GM18526 (cell line): ENCODE results near the gene AHNAK.

Experiments
- POLR2A ChIP-seq: IDR thresholded peaks from 3 replicates; pipeline ENCODE4 v1.6.1; 2011; ENCODE audit not compliant: insufficient read length; ENCODE audit errors: extremely low read depth

The AHNAK gene

DNA sequence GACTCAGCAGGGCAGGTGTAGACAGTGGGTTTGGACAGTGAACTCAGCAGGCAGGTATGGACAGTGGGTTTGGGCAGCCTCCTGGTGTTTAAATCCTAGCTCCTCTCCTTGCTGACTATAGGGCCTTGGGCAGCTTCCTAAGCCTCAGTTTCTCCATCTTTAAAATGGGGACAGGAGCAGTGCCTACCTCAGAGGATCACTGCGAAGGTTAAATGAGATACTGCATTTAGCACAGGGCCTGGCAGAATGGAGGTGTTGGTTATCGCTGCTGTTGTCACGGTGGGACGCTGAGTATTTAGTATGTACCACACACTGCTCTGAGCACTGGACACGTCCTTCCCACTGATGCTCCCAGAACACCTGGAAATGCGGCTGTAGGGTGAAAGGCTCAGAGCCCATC is 142.2 kb downstream of the AHNAK start:
- TF ChIP-seq POLR2A: no peak

DNA sequence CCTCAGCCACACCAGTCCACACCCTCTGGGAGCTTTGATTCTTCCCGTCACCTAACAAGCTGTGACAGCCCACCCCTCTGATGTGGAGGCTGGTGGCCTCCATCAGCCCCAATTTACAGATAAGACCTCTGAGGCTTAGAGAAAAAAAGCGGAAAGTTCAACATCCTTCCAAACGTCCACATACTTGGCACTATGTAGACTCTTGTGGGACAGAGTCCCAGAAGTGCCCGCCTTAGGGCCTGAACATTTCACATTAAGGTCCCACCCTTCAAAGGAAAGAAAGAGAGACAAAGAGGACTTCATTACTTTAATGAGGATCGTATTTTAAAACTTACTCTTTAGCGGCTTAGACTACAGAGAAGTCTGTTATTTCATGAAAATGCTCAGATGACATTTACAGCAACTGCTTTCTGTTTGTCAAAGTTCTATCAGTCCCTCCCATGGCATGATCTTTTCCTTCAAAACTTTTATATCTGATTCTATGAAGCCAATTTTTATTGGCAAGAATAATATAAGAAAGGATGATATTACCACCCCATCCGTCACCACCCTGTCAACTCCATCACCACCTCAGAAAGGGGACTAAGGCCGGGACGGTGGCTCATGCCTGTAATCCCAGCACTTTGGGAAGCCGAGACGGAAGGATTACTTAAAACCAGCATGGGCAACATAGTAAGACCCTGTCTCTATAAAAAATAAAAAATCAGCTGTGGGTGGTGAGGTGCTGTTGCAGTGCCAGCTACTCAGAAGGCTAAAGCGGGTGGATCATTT is 143.5 kb downstream of the AHNAK start:
- TF ChIP-seq POLR2A: no peak

DNA sequence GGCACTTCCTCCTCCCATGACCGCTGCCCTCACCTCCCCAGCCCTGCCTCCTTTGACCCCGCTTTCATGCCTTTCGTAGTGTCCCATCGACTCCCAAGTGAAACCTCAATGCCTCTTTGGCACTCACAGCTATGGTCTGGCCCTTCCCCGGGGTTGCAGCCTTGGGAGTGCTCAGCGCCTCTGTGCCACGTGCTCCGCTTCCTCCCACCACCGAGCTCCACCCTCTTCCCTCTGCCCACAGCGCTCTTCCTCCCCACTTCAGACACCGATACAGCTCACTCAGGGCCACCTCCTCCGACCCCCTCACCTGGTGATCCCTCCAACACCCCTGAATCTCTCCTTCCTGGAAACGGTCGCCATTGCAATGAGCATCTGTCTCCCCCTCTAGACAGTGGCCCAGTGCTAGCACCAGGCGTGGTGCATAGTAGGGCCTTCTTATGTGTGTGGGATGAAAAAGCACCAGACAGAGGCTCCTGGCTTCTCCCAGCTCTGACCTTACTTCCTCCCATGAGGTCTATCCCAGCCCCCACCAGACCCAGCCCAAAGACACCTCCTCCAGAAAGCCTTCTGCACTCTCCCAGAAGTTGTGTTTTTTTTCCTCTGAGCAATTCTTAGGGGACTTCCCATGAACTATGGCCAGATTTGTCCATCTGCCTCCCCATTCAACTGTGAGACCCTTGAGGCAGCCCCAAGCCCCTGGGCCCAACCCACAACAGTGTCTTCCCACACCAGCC is 144.2 kb downstream of the AHNAK start:
- TF ChIP-seq POLR2A: no peak

DNA sequence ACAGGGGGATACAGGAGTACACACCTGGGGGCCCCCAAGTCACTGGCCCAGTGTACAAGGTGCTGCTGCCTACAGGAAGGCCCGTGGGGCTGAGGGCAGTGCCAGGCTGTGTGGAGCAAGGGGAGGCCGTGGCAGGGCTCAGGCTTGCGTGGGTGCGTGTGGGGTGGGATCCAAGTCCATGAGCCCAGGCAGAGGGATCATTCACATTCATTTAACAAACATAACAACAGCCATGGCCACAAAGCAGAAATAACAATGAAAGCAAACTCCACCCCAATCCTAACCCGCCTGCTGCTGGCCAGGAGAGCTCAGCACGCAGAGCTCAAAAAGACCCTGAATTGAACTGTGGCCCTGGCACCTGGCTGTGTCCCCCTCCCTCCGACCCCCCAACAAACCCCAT is 144.8 kb downstream of the AHNAK start:
- TF ChIP-seq POLR2A: no peak

DNA sequence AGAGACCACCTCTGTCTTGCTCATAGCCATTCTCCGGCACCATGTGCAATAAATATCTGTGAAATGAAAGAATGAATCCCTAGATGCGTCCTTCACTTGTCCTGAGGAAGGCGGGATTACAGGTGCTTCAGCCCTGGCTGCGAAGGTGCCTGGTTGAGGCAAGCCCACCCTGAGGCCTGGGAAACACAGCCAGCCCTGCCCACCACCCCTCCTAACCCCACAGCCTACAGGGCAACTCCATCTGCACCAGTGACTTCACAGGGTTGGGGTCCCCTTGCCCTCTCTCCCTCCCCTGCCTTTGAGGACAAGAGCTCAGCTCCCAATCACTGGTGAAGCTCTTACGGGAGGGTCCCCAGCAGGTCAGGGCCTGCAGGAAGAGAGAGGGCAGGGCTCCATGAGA is 145.2 kb downstream of the AHNAK start:
- no peak for TF ChIP-seq POLR2A

DNA sequence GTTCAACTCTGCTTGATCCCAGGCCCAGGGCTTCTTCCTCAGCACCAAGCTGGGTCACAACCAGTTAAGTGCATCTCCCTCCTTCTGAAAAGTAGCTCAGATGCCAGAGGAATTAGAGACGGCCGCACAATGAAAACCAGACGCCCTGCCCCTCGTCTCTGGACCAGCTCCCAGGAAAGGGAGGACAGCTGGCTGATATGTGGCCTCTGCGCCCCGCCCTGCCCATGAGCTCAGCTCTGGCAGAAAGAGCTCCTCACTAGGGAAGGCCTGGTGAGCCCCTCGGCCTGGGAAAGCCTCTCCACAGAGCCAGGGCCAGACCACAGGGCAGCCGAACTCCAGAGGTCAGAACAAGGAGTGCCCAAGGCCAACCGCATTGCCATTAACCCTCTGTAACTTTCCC is 145.8 kb downstream of the AHNAK start:
- no peak for TF ChIP-seq POLR2A

DNA sequence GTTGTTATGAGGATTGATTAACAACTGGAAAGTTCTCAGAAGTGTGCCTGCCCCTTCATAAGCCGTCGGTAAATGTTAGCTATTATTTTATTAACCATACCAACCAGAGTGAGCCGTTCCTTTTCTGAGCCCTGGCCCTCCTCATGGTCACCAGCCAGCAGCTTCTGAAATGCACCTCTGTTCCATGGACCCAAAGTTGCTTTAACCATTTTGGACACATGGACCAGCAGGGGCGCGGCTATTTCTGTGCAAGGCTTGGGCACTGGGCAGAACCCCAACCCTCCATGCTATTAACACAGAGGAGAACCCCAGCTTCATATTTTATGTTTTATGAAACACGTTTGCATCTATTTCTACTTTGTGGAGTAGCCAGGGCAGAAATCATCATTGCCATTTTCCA is 146.3 kb downstream of the AHNAK start:
- no peak for TF ChIP-seq POLR2A

DNA sequence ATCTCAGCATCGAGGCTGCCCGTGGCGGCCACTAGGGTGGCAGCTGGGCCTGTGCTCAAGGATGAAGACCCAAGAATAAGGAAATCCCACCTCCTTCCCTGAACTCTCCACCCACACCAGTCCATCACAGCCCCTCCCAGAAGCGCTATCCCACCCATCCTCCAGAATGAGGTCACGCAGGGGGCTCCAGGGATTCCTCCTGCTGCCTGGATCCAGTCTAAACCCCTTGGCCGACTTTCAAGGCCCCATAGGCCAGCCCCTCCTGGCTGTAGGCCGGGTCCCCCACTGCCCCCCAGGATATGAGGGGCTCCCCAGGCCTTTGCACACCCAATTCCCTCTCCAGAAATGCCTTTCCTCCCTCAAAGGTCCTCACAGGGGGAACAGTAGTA is 146.7 kb downstream of the AHNAK start:
- TF ChIP-seq POLR2A: no peak

DNA sequence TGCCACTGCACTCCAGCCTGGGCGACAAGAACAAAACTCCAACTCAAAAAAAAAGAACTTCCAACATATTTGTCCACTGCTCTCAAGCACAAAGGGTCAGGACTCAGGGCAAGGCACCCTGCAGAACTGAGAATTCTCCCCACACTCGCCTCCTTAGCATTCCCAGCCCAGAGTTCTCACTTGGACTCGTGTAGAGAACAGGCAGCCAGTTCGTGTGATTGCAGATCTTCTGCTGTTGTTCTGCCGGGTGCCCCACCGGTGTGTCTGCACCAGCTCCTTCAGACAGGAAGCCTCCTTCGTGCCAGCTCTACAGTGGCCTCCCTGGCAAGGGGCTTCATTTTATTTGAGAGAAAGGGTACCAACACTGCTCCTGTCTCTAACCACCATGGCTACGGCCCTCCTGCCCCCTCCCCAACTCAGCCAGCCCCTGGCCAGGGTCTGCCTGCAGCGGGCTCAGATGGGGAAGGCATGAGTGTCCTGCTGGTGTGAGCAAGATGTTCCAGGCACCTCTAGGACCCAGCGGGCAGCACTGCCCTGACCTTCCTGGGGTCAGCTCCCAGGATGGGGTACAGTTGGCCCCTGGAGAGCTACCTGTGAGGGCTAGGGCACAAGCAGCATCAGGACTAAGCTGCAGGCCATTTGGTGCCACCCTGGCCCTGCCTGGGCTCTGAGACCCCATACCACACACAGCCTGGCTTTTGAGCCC is 147.3 kb downstream of the AHNAK start:
- TF ChIP-seq POLR2A: no peak

DNA sequence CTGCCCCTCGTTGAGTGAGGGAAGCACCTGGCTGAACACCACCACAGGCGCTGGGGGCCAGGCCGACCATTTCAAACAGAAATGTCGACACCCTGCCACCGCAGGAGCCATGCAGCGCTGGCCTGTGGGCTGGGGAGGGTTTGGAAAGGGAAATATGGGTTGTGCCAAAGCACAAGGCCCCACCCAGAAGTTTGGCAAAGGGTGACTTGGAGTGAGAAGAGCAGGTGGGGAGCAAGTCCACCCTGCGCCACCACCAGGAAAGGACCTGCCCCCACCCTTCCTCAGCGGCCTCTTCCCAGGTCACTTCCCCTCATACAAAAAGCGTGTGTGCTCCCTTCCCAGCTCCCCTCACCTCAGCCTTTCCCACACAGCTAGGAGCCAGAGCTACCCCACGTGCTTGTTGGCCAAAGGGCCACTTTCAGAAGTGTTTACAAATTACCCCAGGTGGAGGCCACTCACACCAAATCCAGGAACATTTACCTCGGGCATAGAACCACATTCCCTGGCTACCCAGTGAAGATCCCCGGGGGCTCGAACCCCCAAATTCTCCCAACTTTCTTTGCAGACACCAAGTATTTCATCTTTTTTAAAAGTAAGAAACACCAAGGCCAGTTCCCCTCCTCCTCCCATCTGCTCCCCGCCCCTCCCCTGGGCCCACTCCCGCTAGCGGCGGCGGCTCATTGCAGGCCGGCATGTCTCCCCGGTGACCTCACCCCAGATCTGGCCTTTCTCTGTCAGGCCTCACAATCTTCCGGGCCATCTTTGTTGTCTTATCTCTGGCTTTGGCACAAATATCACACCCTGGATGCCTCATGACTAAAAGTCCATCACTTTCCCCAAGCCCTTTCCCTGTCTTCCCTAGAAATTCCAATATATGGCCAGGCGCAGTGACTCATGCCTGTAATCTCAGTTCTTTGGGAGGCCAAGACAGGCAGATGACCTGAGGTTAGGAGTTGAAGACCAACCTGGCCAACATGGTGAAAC is 148.3 kb downstream of the AHNAK start:
- TF ChIP-seq POLR2A: no peak

DNA sequence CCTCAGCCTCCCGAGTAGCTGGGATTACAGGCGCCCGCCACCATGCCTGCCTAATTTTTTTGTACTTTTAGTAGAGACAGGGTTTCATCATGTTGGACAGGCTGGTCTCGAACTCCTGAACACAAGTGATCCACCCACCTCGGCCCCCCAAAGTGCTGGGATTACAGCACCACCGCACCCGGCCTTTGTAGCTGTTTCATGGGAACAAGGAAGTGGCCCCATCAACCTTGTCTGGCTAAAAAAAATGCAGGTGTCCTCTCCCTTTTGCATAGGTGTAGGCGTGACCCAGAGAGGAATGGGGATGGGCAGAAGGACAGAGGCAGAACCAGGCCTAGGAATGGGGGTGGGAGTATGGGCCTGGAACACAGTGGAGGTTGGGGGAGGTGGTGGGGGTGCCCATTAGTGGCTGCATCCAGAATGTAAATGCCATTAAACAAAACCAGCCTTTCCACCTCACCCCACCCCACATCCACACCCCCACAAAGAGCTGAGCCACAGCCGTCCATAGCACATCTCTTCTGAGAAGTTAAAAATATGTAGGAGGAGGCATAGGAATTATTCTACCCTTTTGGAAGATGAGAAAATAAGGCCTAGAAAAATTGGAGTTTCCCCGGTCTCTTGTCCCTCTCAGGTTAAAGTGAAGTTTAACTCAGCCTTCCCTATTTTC is 150.6 kb downstream of the AHNAK start:
- TF ChIP-seq POLR2A: no peak

DNA sequence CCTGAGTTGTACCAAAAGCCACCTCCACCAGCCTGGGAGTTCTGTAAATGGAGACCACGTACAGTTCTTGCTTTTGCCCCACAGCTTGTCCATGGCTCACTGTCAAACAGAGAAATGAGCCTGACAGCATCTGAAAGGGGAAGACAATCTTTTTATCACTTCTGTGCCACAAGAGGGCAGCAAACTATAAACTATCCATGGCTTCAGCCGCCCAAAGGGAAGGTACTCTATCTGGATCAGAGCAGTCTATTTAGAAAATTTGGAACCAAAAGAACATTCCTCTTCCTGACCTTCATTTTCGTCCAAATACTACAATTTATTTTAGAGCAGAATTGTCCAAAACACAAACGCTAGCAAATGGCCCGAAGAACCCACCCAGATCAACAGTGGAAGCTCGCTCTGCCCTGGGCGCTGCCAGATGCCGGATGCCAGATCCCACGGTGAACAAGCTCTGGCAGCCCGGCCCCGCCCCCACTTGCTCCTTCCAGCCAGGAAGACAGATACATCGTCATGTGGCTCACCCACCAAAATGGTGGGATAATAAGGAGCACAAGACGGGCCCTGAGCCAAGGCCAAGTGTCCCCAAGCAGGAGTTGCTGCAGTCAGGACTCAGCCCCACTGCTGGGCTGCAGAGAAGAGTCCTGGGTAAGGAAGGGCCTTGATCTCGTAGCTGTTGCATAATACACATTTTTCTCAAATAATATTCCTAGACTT is 151.6 kb downstream of the AHNAK start:
- no peak for TF ChIP-seq POLR2A

DNA sequence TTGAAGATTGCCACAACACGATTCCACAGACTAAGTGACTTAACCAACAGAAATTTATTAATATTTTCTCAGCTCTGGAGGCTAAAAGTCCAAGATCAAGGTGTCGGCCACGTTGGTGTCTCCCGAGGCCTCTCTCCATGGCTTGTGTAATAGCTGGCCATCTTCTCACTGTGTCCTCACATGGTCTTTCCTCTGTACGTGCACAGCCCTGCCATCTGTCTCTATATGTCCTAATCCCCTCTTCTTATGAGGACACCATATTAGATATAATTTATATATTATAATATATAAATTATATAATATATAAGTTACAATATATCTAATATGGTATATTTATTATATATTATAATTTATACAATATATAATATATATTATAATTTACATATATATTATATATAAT is 152.9 kb downstream of the AHNAK start:
- TF ChIP-seq POLR2A: no peak
